SIG-M5 (cell line): ENCODE measurements around the gene WDR1.

ENCODE experiments used
- DNase-seq: peaks from one replicate; lab custom pipeline; 2025; lab: John Stamatoyannopoulos, UW

WDR1 gene

GRCh38 chr4:10097906-10098779 lies 18.5 kb downstream of the WDR1 start:
- DNase-seq, result no peak

GRCh38 chr4:10096978-10097335 lies 19.6 kb downstream of the WDR1 start:
- no peak for DNase-seq

GRCh38 chr4:10096201-10096977 lies 20.2 kb downstream of the WDR1 start:
- no peak for DNase-seq

- DNase-seq, result no peak
Measured at GRCh38 chr4:10095296-10095991, 21.2 kb downstream of the WDR1 start.

- DNase-seq, result no peak
Measured at GRCh38 chr4:10094841-10095240, 21.8 kb downstream of the WDR1 start.

GRCh38 chr4:10093801-10094552 lies 22.6 kb downstream of the WDR1 start:
- DNase-seq, result no peak

GRCh38 chr4:10093271-10093621 lies 23.4 kb downstream of the WDR1 start:
- DNase-seq, result no peak

- DNase-seq, result no peak
Measured at GRCh38 chr4:10092481-10093270, 23.9 kb downstream of the WDR1 start.

- DNase-seq, result no peak
Measured at GRCh38 chr4:10091531-10092181, 24.9 kb downstream of the WDR1 start.

GRCh38 chr4:10090467-10091250 lies 25.9 kb downstream of the WDR1 start:
- no peak for DNase-seq

- DNase-seq, result no peak
Measured at GRCh38 chr4:10089346-10089745, 27.3 kb downstream of the WDR1 start.

- no peak for DNase-seq
Measured at GRCh38 chr4:10088135-10089010, 28.2 kb downstream of the WDR1 start.

GRCh38 chr4:10087152-10087791 lies 29.3 kb downstream of the WDR1 start:
- DNase-seq, result no peak

- DNase-seq, result no peak
Measured at GRCh38 chr4:10086506-10087120, 30.0 kb downstream of the WDR1 start.

- DNase-seq, result no peak
Measured at GRCh38 chr4:10085828-10086505, 30.6 kb downstream of the WDR1 start.

- DNase-seq, result no peak
Measured at GRCh38 chr4:10085386-10085785, 31.2 kb downstream of the WDR1 start.

- DNase-seq, result no peak
Measured at GRCh38 chr4:10084651-10085358, 31.8 kb downstream of the WDR1 start.
